Testis (tissue), 5 donors: ENCODE measurements around the gene ACP6. TPM values are rescaled to one million over a fixed set of nuclear protein-coding genes. Genes with fewer than 3 reads are reported as not detected.

ENCODE experiments used
- DNase-seq: peaks from one replicate; pipeline ENCODE4 v3.0.0-alpha.2; 2019
- H3K27ac ChIP-seq, 2 donors: fragments of 200-600 bp; sonication (generic); one replicate each; pipeline ENCODE4 v1.5.1; 2019
- H3K27me3 ChIP-seq: fragments of 200-600 bp; sonication (generic); one replicate; pipeline ENCODE4 v1.5.1; 2019
- H3K36me3 ChIP-seq: fragments of 200-600 bp; sonication (generic); one replicate; pipeline ENCODE4 v1.5.1; 2017; ENCODE audit warnings: low read depth; ENCODE audit errors: missing control alignments
- H3K4me1 ChIP-seq: fragments of 200-600 bp; sonication (generic); one replicate; pipeline ENCODE4 v1.5.1; 2019
- H3K4me3 ChIP-seq, 2 donors: fragments of 200-600 bp; sonication (generic); one replicate each; pipeline ENCODE4 v1.5.1; 2017 to 2019
- H3K9me3 ChIP-seq: fragments of 200-600 bp; sonication (generic); one replicate; pipeline ENCODE4 v1.5.1; 2017
- CTCF ChIP-seq, 3 experiments: fragments of 450-650 bp in 2 of 3; fragments of 200-600 bp in 1 of 3; sonication (generic) in 1 of 3; IDR thresholded peaks; one replicate each; pipeline ENCODE4 v1.5.1; 2016 to 2019; ENCODE audit warnings: antibody characterized with exemption in 3 of 3, mild to moderate bottlenecking in 2 of 3, moderate library complexity in 1 of 3
- POLR2A ChIP-seq: fragments of 450-650 bp; IDR thresholded peaks from one replicate; pipeline ENCODE4 v1.6.1; 2017; ENCODE audit warnings: antibody characterized with exemption, mild to moderate bottlenecking, moderate library complexity
- WGBS, 2 donors: methylation state at CpG; one replicate each; pipeline ENCODE4 v1.1.5; 2018; 5-methylcytosine and 5-hydroxymethylcytosine counted together
- intact Hi-C: fragments of 100-400 bp; cut with DNase I; formaldehyde crosslinking; loops from one replicate; pipeline ENCODE4 v1.15.1; 2023; ENCODE audit warnings: low total_unique reads
- long read RNA-seq, 2 donors: transcript quantifications; one replicate each; lab custom pipeline, GENCODE V29; 2026
- polyA plus RNA-seq: library from polyadenylated mRNA; stranded (reverse); fragments of 350-450 nt; fragmentation: Illumina TruSeq; extraction: RNeasy Lipid Tissue Mini Kit (QIAGEN cat#74804); gene quantifications from one replicate; pipeline ENCODE4 v1.2.3, GENCODE V29; 2014; ENCODE audit warnings: low read depth, low replicate concordance; ENCODE audit not compliant: insufficient read depth
- total RNA-seq, 2 donors: library from RNA; depleted of rRNA; stranded (reverse); fragments of >200 nt; gene quantifications; one replicate each; pipeline ENCODE4 v1.2.3, GENCODE V29; 2016

The ACP6 gene
- total RNA-seq (10 to 100 TPM; 12.0 to 25.4 TPM), polyA plus RNA-seq (21.6 TPM)
- long read RNA-seq, donor 1: 0 reads
- long read RNA-seq, donor 2: 0 reads

GRCh38 chr1:147670319-147671001 lies at the start of gene ACP6:
Gene ACP6 (minus strand): TSS chr1:147670524. CDS start chr1:147670048, 476 bp downstream.
- Histone ChIP-seq H3K27me3 (no peaks in the 10 kb centered on the region), H3K36me3 (no peaks in the 10 kb centered on the region), H3K4me1 (peaks cover 4% of the 10 kb centered on the region), H3K9me3 (no peaks in the 10 kb centered on the region), H3K27ac (peak within 1 kb of the TSS; percentile 43 to 73), H3K4me3 (peak within 1 kb of the TSS; percentile 80 to 81)
- WGBS, 2 donors: 2 to 3% methylated on average over 28 to 33 of the region's 36 CpGs
- TF ChIP-seq CTCF (IDR thresholded peaks at IDR 0.05): no peak
- TF ChIP-seq POLR2A: no peak
- intact Hi-C loops: no loop called here
- peak; percentile 99 for DNase-seq

- intact Hi-C loops: loop anchor here (10.0 kb wide), 1 partner anchor 165 kb away; no protein-coding TSS in a partner anchor
- Histone ChIP-seq H3K36me3 (no peaks in the 10 kb centered on the region), H3K27me3 (no peaks in the 10 kb centered on the region), H3K4me3 (no peak overlapping the region), H3K4me1 (no peaks in the 10 kb centered on the region), H3K27ac (no peak overlapping the region), H3K9me3 (no peaks in the 10 kb centered on the region)
- TF ChIP-seq POLR2A: no peak
- TF ChIP-seq CTCF (IDR thresholded peaks at IDR 0.05): no peak
- DNase-seq: no peak
- 65 to 67% methylated on average over 7 of the region's 7 CpGs for WGBS, 2 donors
Observed at GRCh38 chr1:147719711-147720225, 49.4 kb upstream of the ACP6 start.

DNA sequence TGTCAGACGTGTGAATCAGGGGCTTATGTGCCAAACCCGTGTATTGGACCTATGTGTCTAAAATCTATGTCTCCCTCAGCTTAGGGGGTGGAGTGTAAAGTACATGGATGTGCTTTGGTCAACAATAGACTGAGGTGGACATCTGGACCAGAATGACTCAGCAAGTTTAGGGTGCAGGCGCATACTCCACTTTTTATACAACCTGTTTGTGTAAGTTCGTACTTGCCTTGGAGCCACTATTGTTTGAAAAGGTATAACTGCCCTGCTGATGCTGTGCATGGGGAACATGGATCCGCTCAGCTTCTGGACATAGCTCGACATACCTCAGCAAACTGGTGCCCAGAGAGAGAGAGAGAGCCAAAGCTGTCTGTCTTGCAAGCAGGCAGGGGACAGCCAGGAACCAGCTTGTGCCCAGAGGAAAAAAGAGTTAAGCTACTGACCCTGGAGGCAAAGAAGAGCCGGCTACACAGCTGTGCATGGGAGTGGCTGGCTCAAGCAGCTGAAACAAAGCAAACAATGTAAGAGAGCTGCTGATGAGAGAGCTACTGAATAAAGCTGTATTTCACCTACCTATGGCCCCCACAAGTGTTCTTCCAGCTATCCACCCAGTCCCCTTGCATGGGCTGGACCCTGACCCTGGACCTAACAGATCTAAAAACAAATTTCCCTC lies 48.8 kb upstream of the ACP6 start:
- 88 to 89% methylated on average over 7 of the region's 7 CpGs for WGBS, 2 donors
- Histone ChIP-seq H3K9me3 (no peaks in the 10 kb centered on the region), H3K4me1 (no peaks in the 10 kb centered on the region), H3K27me3 (no peaks in the 10 kb centered on the region), H3K36me3 (no peaks in the 10 kb centered on the region), H3K4me3 (no peak overlapping the region), H3K27ac (no peak overlapping the region)
- TF ChIP-seq CTCF (IDR thresholded peaks at IDR 0.05): no peak
- TF ChIP-seq POLR2A: no peak
- DNase-seq: no peak
- intact Hi-C loops: no loop called here

GRCh38 chr1:147717706-147718097 lies 47.4 kb upstream of the ACP6 start:
- no peaks in the 10 kb centered on the region for H3K4me1 ChIP-seq
- H3K9me3 ChIP-seq: no peaks in the 10 kb centered on the region
- no peak for TF ChIP-seq CTCF (IDR thresholded peaks at IDR 0.05)
- no peak for TF ChIP-seq POLR2A
- H3K27ac ChIP-seq: no peak overlapping the region
- 64 to 79% methylated on average over 3 to 4 of the region's 4 CpGs for WGBS, 2 donors
- H3K27me3 ChIP-seq: no peaks in the 10 kb centered on the region
- H3K36me3 ChIP-seq: no peaks in the 10 kb centered on the region
- intact Hi-C loops: no loop called here
- no peak for DNase-seq
- no peak overlapping the region for H3K4me3 ChIP-seq
